GM18867 (cell line): ENCODE data around the gene ZNF80.

Experiments
- ATAC-seq: cut with Tn5 transposase; IDR thresholded peaks from one replicate; pipeline ENCODE4 v1.9.1; 2021; ENCODE audit warnings: mild to moderate bottlenecking, moderate library complexity; ENCODE audit not compliant: unreplicated experiment

The ZNF80 gene

DNA sequence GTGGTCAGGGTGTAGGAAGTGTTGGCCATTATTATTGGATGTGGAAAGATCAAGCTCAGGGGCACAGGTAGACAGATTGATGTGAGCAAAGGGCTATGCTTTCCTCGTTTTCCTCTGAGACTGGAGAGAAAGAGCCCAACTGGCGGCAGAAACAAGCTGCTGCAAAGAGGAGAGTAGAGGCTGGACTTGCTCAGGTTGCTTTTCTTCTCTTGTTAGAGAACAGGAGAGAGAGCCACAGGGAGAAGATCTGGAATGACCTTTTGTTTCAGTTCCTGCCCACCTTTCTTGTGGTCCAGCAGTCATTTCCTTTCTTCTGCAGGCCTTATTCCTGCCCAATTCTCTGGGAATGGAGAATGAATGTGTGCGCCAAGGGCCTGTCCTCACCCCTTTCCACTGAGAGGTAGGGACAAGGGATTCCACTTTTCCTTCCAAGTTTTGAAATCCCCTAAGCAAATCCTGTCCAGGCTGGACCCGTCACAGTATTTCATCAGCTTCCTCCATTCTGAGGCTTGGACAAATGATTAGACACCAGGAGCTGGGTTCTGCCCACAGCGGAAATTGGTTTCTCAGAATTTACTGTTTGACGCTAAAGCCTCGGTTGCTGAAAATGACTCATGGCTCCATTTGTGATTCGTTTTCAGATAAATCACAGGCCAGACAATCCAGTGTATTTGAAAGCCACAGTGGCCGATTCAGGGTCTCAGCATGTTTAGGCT is 16.1 kb downstream of the ZNF80 start:
- no peak for ATAC-seq

DNA sequence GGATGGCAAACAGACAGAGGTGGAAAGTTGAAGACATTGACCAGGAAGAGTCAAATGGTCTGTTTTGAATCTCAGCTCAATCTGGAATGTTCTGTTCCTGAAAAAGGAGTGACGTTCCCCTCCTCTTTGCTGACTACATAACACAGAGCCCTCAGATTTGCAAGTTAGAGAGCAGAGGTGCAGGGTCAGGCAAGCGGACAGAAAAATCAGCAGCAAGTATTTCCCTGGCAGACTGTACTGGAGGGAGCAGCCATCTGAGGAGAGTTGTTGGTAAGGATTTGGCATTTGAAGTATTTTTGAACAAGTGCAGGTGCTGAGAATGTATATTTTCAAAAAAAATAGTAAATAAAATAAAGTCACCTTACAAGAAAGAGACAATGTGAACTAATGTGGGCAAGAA is 17.6 kb downstream of the ZNF80 start:
- ATAC-seq, result no peak

DNA sequence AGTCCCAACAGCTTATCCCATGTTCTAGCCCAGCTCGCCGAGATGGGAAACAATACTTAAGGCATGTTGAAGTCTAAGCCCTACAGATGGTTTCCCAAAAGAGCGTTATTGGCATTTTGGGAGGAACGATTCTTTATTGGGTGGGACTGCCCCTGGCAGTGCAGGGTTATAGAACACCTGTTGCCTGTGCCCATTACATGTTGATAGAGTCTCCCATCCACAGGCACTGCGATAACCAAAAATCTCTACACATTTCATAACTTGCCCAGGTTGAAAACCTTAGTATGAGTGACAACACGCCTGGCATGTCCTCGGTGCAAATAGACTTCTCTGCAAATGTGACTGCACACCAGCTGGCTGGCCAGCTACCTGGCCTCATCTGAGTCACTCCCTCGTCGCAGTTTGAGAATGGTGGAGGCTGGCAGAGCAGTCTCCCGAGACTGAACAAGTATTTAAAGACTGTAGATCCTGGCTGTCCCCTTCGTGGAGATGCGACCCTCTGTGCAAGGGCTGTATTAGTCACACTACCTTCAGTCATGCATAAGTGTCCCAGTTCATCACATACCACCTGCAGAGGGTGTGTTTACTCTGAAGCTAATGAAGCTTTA is 18.7 kb downstream of the ZNF80 start:
- ATAC-seq, result no peak

DNA sequence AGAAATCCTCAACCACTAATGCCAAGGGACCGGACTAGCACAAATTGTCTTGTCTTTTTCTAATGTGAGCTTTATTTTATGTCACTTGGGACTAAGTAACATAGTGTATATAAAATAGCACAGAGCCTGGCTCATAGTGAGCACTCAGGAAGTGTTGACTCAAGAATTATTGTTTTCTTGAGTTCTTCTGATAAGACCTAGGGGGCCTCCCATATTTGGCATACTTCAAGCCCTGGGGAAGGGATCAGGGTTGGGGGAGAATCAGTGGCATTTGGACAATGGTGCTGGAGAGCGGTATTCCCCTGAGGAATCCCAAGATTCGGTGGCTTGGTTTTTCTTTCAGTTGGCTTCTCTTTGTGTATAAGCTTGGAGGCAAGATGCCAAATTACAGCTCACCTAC is 19.4 kb downstream of the ZNF80 start:
- no peak for ATAC-seq

DNA sequence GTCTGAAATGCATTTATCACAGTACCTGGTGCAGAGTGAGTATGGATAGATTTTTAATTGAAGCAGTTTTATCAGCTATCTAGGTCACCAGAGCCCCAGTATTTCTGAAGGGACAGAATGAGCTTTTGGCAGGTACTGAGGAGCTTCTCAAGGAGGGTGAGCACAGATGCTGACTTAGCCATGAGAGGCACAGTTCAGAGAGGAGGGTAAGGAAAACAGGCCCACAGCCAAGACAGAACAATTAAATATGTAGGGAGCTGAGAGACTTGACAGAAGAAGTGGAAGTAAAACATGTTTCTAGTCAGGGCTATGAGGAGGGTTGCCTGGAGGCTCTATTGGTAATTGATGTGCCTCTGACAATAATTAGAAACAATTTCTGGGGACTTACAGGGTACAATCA is 20.1 kb downstream of the ZNF80 start:
- no peak for ATAC-seq

DNA sequence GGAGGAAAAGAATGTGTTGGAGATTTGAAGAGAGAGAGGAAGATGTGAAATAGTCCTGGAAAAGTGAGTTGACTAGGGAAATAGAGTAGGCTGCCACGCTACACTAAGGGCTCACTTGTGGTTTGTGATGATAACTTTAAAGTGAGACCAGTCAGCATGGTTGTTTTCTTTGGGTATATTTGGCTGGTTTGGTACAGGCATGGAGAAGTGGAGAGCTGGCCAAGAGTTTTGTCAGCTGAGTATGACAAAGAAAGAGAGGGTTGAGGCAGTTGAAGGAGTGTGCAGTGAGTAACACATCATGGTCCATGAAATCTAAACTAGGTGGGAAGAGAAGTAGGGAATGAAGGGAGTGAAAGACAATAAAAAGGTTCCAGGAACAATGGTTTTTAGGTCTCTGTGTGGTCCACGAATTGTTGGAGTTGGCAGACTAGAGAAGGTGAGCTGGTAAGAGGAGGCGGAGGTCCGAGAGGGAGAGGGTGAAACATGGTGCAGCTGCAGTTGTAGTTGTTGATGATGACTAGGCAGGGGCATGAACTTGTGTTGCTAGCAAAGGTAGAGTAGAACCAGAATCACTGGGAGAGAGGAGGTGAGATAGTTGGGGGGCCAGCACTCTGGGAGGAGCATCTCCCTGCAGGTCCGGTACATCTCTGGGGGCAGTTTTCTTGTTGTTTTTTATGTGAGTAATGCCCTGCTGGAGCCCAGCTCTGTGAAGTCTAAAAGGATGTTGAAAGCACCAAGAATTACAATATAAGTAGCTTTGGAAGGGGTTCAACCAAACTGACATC is 21.0 kb downstream of the ZNF80 start:
- ATAC-seq, result no peak

DNA sequence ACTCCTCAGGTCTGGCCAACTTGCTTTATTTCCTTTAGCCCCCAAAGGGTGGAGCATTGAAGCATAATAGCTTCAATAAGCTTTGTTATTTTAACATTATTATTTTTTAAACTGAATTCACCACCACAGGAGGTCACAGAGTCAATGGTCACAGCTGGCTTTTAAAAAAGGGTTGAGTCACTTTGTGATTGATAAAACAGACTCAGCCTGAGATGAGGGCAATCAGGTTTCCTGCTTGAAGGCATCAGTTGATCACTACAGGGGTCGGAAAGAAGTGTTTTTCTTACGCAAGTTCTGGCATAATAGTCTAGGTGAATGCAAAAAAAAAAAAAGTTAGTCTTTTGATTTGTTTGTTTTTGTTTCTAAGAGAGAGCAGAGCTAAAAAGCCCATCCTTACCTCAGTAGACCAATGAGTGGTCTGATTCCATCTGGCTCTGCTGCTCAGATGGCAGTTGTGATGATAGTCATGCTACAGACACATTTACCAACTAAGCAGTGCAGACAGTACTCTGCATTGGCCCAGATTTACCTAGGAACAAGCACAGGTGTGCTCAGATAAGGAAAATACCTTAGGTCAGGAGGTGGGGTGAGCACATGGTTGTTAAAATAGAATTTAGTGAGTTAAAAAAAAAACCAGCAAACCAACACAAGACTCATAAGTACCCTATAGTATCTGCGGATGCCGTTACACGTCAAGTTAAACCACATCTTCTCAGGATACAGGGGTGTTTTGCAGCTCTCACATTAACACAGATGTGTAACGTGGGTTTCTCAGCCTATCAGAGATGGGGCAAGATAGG is 22.6 kb downstream of the ZNF80 start:
- ATAC-seq, result peak; percentile 35

DNA sequence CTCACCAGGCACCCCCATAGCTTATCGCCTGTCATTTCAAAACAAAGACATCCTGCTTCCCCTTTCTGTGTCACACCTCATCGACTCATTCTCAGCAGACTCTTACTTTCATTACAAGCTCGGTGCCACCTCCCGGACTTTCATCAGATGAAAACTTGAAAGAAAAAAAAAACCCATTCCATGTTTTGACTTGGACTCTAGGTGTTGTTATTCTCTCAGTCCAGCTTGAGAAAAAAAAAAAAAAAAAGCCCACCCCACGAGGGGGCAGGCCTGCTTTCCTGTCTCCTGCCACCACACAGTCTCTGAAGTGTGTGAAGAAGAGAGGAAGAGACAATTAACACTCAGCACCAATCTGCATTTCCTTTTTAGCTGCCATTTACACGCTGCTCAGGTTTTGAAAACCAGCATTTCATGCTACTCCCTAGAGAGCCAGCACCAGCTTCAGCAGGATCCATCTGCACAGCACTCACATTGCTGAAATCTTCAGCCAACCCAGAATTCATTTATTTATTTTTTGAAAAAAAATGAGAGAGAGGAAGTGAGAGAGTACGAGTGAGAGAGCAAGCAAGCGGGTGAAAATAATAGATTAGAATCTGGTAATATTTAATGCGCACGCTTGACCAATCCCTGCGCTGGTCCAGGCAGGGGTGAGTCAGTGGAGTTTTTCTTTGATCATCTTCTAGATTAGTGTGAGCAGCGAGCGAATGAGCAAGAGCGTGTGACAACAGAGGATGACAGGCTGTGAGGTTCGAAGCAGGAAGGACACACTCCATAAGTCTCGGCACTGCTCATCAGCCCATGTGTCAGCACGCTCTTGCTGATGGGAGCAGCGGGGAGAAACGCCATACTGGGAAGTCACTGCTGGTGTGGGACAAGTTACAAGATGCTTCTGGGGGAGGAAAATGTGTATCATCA is 23.5 kb downstream of the ZNF80 start:
- peak; percentile 88 for ATAC-seq

DNA sequence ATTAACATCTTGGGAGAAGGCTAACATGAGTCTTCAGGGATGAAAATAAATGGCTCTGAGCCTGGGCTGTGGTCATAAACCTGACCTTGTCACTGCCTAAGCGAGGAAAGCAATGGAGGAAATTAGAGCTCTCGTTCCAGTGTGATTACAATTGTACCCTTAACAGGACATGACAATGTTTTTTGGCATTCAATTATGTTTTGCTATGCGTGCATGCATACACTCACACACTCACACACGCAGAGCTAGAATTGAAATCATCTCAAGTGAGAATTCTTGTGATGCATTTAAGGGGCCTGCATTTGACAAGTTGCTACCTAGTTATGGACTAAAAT is 24.1 kb downstream of the ZNF80 start:
- ATAC-seq, result peak; percentile 18

DNA sequence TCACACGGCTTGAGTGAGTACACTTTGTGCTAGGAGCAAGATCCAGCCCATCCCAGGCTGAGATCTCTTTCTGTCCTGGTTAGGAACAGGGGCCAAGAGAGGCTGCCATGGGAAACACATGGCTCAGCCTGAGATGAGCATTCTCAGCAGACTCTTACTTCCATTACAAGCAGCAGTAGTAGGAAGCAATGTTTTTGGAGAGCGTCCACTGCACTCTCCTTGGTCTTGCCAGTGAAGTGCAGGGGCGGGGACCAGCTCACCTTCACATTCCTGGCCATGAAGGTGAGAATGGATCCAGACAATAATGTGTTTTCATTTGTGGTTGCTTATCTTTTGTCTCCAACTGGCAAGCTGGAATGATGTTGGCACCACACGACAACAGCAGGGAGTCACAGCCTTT is 24.7 kb downstream of the ZNF80 start:
- no peak for ATAC-seq

DNA sequence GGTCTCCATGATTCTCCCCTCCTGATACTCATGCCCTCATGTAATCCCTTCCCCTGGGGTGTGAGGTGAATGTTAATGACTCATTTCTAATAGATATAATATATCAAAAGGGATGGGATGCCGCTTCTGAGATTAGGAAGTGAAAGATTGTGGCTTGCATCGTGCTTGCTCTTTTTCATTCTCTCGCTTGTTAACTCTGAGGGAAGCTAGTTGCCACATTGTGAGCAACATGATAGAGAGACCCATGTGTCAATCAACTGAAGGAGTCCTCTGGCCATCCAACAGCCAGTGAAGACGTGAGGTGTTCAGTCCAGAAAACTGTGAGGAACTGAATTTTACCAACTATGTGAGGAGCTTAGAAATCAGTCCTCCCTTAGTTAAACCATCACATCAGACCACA is 29.6 kb downstream of the ZNF80 start:
- peak; percentile 96 for ATAC-seq

DNA sequence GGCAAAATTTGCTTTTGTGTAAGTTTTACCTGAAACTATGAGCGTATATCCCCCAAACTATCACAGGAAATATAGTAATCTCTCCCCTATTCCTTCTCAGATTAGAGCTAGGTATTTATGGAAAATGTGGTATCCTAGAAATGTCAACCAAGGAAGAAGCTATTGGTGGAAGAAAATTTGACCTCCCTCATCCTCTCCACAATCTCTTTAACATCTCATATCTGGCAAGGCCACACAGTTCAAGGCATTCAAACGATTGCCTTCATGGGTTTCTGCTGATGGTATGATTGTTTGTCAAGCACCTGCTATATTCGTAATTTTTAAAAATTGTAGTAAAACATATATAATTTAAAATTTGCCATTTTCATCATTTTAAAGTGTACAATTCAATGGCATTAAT is 31.0 kb downstream of the ZNF80 start:
- no peak for ATAC-seq

DNA sequence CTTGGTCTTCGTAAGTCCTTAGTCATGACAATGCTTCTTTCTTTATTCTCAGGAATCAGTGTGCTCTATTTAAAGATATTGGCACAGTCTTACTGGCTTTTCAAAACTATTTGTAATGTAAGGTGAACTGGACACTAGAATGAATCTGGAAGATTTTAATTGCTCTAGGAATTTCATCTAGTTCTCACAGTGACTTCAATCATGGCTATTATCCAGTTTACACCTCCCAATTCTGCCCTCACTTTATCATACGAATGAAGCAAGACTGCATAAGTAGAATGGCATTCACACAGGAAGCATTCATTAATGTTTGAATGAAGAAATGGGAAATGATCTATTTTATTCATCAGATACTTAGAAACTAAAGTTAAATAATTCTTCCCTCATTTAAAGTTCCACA is 31.8 kb downstream of the ZNF80 start:
- ATAC-seq, result no peak

DNA sequence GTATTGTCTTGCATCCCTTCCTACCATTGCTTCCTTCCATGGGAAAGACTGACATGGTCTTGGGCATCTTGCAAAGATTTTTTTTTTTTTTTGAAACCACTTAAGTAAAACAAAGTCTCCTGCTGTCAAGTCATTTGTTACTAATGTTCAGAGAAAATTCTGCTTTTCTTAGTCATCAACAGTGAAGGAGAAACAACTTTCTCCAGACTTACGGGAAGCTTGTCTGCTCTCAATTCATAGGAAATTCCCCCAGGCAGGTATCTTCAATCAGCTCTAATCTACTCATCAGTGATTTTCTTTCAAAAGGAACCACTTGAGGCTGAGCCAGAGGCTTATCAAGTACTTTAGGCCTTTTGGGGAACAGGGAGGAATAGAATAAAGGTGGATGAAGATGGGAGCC is 42.6 kb downstream of the ZNF80 start:
- ATAC-seq, result no peak

DNA sequence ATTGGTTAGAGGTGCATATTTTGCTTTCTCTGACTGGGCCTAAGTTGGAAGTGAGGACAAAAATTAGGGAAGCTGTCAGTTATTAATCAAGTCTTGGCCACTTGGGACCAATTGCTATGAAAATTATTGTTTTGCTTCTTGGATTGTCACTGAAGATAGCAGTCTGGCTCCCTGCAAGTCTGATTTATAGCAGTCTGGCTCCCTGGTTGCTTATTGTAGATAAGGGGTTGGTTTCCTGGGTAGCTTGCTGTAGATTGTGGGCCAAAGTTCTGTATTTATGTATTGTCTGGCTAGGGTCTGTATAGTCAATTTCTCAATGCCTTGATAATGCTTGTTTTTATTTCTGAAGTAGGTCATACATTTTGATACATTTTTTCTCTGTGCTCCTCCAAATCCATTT is 45.2 kb downstream of the ZNF80 start:
- no peak for ATAC-seq

DNA sequence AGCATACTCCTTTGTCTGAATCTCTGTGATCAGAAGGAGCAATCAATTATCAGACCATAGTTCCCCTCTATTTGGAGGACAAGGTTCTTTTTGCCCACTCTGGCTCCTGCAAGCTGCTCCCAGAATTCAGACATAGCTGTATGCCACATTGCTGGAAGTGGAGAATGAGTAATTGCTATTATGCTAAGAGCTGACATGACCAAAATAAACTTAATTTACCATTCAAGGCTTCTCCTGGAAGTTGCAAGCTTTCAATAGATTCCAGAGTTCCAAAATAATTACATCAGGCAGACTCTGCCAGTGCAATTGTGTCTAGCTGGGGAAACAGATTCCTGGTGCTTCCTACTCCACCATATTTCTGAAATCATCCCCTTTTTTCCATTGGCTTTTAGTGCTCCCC is 50.9 kb downstream of the ZNF80 start:
- no peak for ATAC-seq
